Hepatocyte (in vitro differentiated cells): ENCODE data around the gene METTL2B.

Experiments
- EZH2 ChIP-seq: fragments of 200-600 bp; sonication (generic); IDR thresholded peaks from 2 replicates; pipeline ENCODE4 v1.6.1; 2016; ENCODE audit warnings: antibody characterized with exemption, mild to moderate bottlenecking, borderline replicate concordance
- EZH2phosphoT487 ChIP-seq: fragments of 200-600 bp; sonication (generic); IDR thresholded peaks from one replicate; pipeline ENCODE4 v1.6.1; 2018; ENCODE audit warnings: antibody characterized with exemption, mild to moderate bottlenecking, low read depth, moderate library complexity; ENCODE audit not compliant: unreplicated experiment, severe bottlenecking
- TF ChIP-seq, protein P1 (sequence below): fragments of 200-600 bp; sonication (generic); IDR thresholded peaks from 2 replicates; pipeline ENCODE4 v1.5.1; 2016; ENCODE audit warnings: antibody characterized with exemption, mild to moderate bottlenecking; ENCODE audit not compliant: poor library complexity

DNA sequence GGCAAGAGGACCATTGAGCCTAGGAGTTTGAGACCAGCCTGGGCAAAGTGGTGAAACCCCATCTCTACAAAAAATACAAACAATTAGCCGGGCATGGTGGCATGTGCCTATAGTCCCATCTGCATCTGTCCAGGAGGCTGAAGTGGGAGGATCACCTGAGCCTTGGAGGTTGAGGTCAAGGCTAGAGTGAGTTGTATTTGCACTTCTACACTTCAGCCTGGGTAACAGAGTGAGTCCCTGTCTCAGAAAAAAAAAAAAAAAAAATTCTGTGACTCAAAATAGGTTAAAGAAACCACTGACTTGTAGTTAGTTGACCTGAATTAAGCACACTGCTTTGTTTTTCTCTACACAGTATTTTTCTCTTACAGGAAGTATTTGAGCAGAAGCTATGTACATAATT is 74.4 kb downstream of the METTL2B start:
- TF ChIP-seq, protein P1, sequence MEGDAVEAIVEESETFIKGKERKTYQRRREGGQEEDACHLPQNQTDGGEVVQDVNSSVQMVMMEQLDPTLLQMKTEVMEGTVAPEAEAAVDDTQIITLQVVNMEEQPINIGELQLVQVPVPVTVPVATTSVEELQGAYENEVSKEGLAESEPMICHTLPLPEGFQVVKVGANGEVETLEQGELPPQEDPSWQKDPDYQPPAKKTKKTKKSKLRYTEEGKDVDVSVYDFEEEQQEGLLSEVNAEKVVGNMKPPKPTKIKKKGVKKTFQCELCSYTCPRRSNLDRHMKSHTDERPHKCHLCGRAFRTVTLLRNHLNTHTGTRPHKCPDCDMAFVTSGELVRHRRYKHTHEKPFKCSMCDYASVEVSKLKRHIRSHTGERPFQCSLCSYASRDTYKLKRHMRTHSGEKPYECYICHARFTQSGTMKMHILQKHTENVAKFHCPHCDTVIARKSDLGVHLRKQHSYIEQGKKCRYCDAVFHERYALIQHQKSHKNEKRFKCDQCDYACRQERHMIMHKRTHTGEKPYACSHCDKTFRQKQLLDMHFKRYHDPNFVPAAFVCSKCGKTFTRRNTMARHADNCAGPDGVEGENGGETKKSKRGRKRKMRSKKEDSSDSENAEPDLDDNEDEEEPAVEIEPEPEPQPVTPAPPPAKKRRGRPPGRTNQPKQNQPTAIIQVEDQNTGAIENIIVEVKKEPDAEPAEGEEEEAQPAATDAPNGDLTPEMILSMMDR: no peak
- TF ChIP-seq EZH2 (no peak), EZH2phosphoT487 (no peak)
